GM19351 (cell line): ENCODE data around the gene FKBP1C.
A peak's percentile ranks its signal among the peaks of the same experiment; 100 is the strongest.
"Not testable (repeated sequence)": the region's sequence is repeated elsewhere in the genome, so short reads cannot be mapped to it uniquely, and the experiment has no call there.

Experiments
- ATAC-seq: cut with Tn5 transposase; IDR thresholded peaks from one replicate; pipeline ENCODE4 v1.9.1; 2021; ENCODE audit warnings: mild to moderate bottlenecking, moderate library complexity; ENCODE audit not compliant: unreplicated experiment

FKBP1C gene

DNA sequence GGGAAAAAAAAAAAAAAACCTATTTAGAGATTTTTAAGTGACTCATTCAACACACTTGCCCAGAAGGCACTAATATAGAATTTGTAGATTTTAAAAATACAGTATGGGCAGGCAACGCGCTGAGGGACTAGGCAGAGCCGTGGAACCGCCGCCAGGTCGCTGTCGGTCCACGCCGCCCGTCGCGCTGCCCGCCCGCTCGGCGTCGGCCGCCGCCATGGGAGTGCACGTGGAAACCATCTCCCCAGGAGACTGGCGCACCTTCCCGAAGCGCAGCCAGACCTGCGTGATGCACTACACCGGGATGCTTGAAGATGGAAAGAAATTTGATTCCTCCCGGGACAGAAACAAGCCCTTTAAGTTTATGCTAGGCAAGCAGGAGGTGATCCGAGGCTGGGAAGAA is at the start of gene FKBP1C:
TSS of gene FKBP1C (plus strand) at position 127 of the 400 bp plus-strand sequence.
- not testable (repeated sequence) for ATAC-seq

DNA sequence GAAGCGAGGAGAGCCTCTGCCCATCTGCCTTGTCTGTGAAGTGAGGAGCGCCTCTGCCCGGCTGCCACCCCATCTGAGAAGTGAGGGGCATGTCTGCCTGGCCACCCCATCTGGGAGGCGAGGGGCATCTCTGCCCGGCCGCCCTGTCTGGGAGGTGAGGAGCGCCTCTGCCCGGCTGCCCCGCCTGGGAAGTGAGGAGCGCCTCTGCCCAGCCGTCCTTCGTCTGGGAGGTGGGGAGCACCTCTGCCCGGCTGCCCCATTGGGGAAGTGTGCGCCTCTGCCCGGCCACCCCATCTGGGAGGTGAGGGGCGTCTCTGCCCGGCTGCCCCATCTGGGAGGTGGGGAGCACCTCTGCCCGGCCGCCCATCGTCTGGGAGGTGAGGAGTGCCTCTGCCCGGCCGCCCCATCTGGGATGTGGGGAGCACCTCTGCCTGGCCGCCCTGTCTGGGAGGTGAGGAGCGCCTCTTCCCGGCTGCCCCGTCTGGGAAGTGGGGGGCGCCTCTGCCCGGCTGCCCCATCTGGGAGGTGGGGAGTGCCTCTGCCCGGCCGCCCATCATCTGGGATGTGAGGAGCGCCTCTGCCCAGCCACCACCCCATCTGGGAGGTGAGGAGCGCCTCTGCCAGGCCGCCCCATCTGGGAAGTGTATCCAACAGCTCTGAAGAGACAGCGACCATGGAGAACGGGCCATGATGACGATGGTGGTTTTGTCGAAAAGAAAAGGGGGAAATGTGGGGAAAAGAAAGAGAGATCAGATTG is 47.0 kb upstream of the FKBP1C start:
- not testable (repeated sequence) for ATAC-seq

DNA sequence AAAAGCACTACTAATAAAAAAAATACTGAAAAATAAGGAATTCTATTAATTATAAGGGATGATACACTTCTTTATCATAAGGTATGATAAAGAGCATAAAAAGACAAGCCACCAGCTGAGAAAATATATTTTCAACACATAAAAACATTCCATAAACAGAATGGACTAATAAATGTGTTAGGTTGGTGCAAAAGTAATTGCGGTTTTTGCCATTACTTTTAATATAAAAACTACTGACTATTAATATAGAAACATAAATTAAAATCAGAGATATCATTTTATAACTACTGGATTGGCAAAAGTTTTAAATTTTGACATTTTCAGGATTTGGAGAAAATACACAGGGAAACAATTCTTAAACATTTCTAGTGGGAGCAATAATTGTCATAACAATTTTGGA is 37.1 kb upstream of the FKBP1C start:
- no peak for ATAC-seq

GRCh38 chr6:63176181-63176580 is 35.1 kb upstream of the FKBP1C start:
- no peak for ATAC-seq

DNA sequence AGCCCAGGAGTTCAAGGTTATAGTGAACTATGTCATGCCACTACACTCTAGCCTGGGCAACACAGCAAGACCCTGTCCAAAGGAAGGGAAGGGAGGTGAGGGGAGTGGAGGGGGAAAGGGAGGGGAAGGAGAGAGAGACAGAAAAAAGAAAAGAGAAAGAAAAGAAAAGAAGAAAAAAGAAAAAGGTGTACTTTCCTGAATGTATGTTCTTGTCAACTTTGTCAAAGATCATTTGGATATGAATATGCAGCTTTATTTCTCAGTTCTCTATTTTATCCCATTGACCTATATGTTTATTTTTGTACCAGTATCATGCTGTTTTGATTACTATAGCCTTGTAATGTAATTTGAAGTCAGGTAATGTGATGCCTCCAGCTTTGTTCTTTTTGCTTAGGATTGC is 30.9 kb upstream of the FKBP1C start:
- no peak for ATAC-seq

DNA sequence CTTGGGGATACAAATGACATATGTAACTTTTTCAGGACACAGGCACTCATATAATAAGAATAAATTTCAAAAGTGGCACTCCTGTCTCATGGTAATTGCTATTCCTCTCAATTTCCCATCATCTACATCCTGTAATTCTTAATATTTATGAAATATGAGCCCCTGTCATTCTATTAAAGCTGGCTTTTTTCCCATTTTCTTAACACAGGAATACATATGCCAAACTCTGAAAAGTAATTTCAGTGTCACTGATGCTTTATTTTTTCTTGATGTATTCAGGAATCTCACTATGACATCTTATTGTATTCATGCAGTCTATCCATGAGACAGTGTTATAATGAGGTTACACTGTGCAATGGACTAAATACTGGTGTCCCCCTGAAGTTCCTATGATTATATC is 24.3 kb upstream of the FKBP1C start:
- no peak for ATAC-seq

GRCh38 chr6:63188828-63189227 is 22.4 kb upstream of the FKBP1C start:
- no peak for ATAC-seq

DNA sequence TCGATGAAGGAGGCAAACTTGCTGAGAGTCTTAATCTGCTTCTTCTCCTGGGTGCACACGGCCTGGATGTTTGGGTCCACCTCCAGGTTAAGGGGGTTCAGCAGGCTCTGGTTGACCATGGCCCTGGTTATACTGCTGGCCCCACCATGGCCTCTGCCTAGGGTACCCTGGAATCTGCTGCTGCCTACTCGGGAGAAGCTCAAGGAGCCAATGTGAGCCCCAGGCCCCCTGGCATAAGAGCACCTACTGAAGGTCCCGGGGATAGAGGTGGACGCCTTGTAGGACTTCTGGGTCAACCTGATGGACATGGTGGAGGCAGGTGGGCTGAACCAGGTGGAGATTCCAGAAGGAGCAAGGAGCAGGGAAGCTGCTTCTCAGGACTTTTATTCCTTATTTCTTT is 17.9 kb upstream of the FKBP1C start:
- ATAC-seq, result no peak

GRCh38 chr6:63197741-63198140 is 13.5 kb upstream of the FKBP1C start:
- no peak for ATAC-seq

DNA sequence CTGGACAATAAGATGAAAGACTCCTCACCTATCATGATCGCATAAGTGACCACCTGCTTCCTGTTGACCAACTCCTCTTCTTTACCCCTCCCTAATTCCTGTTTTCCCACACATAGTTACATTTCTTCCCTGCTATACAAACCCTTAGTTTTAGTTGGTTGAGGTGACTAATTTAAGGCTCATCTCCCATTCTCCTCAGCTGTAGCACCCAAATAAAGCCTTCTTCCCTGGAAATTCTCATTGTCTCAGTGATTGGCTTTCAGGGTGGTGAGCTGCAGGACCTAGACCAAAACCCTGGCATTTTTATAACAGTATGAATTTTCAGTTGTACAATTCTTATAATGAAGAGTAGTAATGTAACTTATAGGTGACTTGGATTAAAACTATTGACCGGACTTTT is 2.1 kb downstream of the FKBP1C start:
- ATAC-seq, result no peak

DNA sequence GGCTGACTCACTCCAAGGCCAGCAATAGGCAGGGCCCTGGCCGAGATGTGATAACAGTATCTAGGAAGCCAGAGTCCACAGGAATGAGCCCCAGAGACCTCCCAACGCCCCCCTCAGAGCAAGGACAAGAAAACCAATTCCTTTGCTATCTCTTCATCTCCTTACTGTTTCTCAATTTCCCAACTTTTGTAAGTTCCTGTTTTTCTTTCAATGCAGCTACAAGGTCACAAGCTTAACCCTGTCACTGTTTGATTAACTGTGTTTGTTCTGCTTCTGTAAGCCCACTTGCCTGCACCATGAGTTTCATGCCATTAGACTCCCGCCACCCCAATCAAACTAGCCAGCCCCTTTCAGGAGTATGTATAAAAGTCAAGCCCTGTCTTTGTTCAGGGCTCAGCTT is 3.5 kb downstream of the FKBP1C start:
- no peak for ATAC-seq

DNA sequence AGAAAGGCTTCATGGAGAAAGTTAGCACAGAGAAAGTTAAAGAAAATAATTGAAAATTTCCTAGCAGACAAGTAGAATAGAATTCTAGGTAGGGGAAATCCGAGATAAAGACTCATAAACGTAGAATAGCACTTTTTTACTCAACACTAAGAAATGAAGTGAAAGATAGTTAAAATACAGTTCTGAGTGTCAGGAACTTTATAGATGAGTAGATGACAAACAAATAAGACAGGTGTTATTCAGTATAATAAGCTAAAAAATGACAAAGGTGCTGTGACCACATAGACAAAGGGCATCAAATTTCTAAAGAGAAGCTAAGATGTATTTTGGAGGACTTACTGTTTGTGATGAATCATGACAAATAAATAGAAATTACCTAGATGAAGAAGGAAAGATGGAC is 12.9 kb downstream of the FKBP1C start:
- ATAC-seq, result no peak

DNA sequence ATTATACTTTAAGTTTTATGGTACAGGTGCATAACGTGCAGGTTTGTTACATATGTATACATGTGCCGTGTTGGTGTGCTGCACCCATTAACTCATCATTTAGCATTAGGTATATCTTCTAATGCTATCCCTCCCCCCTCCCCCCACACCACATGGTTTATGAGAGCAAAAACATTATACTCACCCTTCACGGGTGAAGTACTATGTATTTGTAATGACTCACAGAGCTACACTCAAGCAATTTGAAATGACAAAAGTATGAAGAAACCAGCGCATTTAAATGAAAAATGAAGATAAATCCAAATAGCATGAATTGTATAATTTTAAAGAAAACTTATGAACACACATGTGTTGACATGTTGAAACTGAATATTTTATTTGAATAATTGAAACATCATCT is 14.7 kb downstream of the FKBP1C start:
- ATAC-seq, result not testable (repeated sequence)

- not testable (repeated sequence) for ATAC-seq
These were observed 16.9 kb downstream of the FKBP1C start for GRCh38 chr6:63227928-63228894.

- not testable (repeated sequence) for ATAC-seq
These were observed 18.8 kb downstream of the FKBP1C start for GRCh38 chr6:63230027-63230426.

DNA sequence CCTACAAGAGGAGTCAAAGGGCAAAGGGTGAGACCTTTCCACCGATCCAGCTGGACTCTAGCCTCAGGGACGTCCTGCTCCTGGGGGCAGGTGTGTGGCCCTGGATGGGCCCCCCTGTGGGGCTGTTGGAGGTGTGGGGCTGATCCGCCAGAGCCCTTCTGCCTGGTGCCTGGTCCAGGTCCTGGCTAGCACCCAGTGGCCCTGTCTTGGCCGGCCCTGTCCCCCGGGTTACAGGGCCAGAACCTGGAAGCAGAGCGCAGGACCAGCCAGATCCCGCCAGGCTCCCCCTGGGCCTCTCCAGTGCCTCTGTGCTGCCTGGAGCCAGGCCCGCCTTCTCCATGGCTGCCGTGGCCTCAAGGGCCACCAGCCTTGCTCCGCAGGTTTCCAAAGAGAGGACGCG is 19.2 kb downstream of the FKBP1C start:
- ATAC-seq, result not testable (repeated sequence)

DNA sequence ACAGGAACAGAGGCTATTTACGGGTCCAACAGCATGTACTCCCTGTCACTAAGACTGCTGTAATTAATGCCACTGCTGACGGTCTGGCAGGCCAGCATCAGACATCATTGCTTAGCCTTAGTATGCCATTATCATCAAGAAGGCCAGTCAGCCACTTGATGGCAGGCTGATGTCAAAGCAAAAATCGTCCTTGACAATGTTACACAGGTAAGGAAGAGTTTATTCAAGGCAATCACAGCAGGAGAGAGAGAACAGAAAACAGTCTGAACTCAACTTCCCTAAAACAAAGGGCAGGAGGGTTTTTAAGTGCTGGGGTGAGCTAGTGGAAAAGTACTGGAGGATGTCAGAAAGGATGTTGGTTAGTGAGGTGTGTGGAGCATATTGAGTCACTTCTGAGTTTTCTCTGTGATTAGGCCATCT is 25.1 kb downstream of the FKBP1C start:
- peak; percentile 90 for ATAC-seq

DNA sequence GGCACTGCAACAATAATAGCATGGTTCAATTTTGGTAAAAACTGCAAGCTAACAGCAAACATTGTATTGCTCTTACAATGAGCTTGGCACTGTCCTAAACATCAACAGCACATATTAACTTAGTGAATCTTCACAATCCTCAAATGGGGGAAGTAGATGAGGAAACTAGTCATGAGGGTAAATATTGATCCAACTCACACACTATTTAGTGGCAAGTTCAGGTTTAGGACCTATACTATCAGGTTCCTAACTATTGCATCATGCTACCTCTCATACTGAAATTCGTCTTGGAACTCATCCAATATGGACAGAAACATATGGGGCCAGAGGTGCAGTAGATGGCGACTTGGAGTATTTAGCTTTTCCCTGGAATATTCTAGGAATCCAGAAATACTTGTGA is 34.2 kb downstream of the FKBP1C start:
- no peak for ATAC-seq

GRCh38 chr6:63245909-63246308 is 34.6 kb downstream of the FKBP1C start:
- ATAC-seq, result peak; percentile 71

GRCh38 chr6:63246581-63246980 is 35.3 kb downstream of the FKBP1C start:
- ATAC-seq, result no peak

DNA sequence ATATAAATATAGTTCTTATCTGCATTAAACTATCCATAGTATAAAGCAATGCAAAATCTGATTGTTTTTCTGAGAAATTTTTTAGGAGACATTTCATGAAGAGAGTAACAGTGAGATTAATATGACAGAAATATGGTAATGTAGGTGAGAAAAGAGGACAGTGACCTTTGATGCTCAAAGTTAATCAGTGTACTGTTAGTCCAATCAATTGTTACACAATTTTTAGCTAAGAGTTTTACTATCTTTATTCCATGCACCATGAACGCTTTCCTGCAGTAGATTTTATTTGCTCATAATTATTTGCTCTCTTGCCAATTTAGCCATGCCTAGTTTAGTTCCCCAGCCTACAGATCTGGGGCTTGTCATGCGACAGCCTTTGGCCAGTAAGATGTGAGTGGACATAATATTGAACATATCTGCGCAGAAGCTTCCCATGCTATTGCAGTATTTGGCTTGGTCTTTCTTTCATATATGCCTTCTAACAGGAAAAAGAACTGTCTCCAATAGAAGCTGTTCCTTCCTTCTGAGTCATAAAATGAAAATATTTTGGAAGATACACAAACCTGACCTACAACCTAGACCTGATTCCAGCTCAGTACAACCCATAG is 38.7 kb downstream of the FKBP1C start:
- no peak for ATAC-seq
